A549 (cell line): ENCODE results near the gene TMEM186.
A peak's percentile ranks its signal among the peaks of the same experiment; 100 is the strongest.

Experiments
- ELK1 ChIP-seq: fragments of 150-350 bp; IDR thresholded peaks from 2 replicates; pipeline ENCODE4 v1.6.1; 2014; ENCODE audit warnings: low read depth, mild to moderate bottlenecking, low read length
- FOXS1 ChIP-seq: fragments of 250-450 bp; sonication (Bioruptor Pico); IDR thresholded peaks from 2 replicates; pipeline ENCODE4 v1.5.0; 2020; ENCODE audit warnings: mild to moderate bottlenecking, moderate library complexity

- TF ChIP-seq FOXS1 (0 out of 2 replicates have a peak, but pooled peaks have one; percentile 22), ELK1 (no peak)
Observed at GRCh38 chr16:8797364-8798173, at the start of gene TMEM186, which contains the start of gene PMM2.
